ENCODE measurements around the gene ACP1.
A peak's percentile ranks its signal among the peaks of the same experiment; 100 is the strongest.

Gene ACP1

GRCh38 chr2:280650-281110, 15.9 kb downstream of the ACP1 start:
- no peak for DNase-seq (ENCODE audit: low spot score)

- DNase-seq (ENCODE audit: low spot score) = no peak
These were observed 16.6 kb downstream of the ACP1 start for GRCh38 chr2:281381-281780.

GRCh38 chr2:282371-283263, 17.9 kb downstream of the ACP1 start:
- no peak for DNase-seq (ENCODE audit: low spot score)

GRCh38 chr2:283996-284794, 19.4 kb downstream of the ACP1 start:
- no peak for DNase-seq (ENCODE audit: low spot score)

DNA sequence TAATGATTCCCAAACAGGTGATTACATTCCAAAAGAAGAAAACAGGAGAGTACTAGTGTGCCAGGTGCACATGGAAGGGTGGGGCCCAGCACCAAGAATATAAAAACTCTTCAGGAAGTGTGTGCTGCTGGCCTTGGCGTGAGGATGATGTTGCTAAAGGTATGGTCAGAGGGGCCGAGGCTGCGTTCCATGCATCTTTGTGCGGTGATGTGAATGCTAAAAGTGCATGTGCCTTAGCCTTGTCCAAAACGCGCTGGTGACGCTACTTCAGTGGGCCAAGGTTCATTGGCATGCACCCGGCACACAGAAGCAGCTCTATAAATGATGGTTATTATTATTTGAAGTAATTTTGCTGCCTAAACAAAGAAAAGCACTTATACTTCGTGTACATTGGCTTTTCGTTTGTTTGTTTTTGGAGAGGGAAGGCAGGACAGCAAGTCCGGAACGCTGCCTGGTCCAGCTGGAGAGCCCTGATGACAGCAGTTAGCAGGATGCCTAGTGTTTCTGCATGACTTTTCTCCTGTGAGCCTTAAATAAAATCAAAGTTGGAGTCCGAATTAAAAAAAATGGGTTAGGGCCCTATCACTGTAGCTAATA, 20.2 kb downstream of the ACP1 start:
- no peak for DNase-seq (ENCODE audit: low spot score)

DNA sequence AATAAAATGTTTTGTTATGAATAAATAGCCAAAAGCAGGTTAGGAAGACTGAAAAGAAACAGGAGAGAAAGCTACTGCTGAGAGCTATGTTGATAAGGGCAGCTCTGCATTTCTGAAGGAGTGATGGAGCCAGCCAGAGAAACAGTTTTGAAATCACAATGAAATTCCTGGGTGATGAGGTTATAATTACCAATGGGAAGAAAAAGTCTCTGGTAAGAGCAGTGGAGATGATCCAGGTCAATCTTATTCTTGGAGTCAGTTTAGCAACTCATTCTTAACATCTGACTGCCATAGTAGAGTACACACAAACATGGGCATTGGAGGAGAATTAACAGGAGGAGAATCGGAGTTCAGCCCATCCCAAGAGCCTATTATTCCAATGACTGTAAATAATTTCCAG, 20.8 kb downstream of the ACP1 start:
- no peak for DNase-seq (ENCODE audit: low spot score)

- no peak for DNase-seq (ENCODE audit: low spot score)
These were observed 21.3 kb downstream of the ACP1 start for GRCh38 chr2:286035-286434.

DNA sequence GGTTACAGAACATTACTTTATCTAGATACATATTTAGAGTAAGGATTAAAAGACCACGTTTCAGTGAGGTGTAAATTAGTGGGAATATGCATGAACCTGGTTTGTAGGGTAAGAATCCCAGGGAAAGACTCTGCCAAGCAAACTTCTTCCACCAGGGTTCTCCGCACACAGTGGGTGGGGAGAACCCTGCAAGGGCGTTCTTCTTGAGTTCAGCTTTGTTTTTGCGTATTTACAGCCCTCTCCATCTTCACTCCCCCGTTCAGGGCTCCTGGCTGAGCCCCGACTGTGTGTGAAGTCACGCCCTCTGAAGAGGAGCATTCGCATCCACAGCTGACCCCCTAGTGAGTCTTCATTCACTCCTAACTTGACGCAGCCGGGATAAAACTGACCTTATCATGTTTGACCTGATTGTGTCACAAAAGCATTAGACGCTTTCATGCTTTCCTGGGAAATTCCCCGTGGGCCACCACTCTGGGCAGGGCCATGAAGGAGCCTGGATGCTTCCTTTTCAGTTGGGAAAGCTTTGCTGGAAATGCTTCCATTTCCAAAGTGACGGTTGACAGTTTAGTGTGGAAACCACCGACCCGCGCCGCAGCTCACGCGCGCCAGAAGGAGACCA, 22.1 kb downstream of the ACP1 start:
- no peak for DNase-seq (ENCODE audit: low spot score)

GRCh38 chr2:287471-287885, 22.7 kb downstream of the ACP1 start:
- peak; percentile 77 for DNase-seq (ENCODE audit: low spot score)

GRCh38 chr2:287911-288757, 23.4 kb downstream of the ACP1 start, which contains the start of gene ALKAL2:
Gene ALKAL2, minus strand, starts transcription at chr2:288091. Its CDS starts 256 bp downstream, at chr2:287835.
- DNase-seq (ENCODE audit: low spot score) = no peak

- DNase-seq (ENCODE audit: low spot score) = no peak
These were observed 24.1 kb downstream of the ACP1 start for GRCh38 chr2:288758-289361.

GRCh38 chr2:289362-290089, 24.8 kb downstream of the ACP1 start:
- DNase-seq (ENCODE audit: low spot score) = no peak

- peak; percentile 82 for DNase-seq (ENCODE audit: low spot score)
These were observed 25.5 kb downstream of the ACP1 start for GRCh38 chr2:290090-290722.

GRCh38 chr2:295090-295489, 30.3 kb downstream of the ACP1 start:
- DNase-seq (ENCODE audit: low spot score) = no peak

- no peak for DNase-seq (ENCODE audit: low spot score)
These were observed 31.6 kb downstream of the ACP1 start for GRCh38 chr2:296354-296753.

DNA sequence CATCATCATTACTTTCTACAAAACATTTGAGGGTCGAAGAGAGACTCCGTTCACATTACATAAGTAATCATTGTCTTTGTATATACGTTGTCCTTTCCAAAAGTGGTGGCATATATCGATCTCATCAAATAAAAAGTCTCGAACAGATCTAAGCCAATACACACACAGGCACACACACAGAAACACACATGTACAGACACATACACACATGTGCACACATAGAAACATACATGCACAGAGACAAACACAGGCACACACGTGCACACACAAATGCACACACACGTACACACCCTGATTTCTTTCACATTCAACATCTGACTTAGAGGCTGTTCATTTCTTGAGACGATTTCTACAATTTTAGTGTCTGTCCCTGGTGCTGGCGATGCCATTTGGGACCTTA, 40.6 kb downstream of the ACP1 start:
- DNase-seq (ENCODE audit: low spot score) = no peak

DNA sequence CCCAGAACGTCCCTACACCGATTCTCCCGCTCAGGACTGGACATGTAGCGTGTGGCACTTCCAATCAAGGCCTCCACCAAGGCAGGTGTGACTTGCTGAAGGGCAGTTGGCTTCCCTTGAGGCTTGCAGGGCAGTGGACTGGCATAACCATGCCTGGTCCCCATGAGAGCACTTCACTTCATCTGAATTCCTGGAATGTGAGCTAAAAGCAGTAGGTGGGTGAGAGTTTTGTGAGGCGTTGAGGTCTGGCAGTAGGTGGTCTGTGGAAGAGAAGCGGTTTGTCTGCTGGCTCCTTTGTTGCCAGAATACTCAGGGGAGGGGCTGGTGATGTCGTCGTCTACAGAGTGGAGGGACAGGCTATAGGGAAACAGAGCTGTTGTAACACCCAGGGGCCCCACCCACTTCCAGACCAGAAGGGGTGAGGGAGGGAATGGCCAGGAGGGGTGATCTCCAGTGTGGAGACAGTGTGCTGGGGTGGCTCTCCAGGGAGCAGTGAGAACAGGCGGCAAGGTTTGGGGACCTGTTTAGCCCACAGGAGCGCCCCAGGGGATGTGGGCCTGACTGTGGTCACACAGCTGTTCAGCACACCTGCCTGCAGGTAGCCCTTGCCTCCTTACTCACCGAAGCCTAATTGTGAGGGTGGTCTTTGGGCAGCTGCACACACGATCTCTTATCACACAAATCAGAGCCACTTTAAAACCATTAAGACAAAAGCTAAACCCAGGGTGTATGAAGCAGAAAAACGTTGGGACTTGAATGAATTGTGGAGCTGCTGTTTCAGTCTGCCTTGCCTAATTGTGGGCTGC, 44.6 kb downstream of the ACP1 start:
- no peak for DNase-seq (ENCODE audit: low spot score)

DNA sequence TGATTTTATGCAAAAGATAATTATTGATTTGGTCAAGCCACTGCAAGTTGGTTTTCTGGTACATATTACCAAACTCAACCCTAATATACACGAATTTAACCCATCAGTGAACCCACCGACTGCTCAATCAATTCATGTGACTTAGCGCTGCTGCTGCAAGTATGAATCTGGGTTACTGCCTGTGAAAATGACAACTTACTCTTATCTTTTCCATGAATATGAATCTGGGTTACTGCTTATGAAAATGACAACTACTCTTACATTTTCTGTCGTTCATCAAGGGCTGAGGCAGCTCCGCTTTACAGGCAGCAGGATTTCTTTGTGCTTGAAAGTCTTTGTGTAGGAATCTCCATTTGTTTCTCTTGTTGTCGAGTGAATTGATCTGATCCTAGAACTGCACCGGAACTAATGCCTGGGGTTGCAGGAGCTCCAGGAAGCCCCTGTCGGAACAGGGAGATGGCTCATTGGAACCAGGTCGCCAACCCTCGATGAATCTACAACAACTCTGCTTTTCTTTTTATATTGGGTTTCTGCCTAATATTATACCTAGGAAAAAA, 45.3 kb downstream of the ACP1 start:
- no peak for DNase-seq (ENCODE audit: low spot score)

All from left forelimb (tissue), 1 donor.